Stimulated activated CD4-positive, alpha-beta T cell treated with anti-CD3 and anti-CD28 coated beads, Interleukin-12 subunit alpha, Interleukin-12 subunit beta, amount 100 ng/mL, for 4 hours (primary cell): Measurements from ENCODE around the gene LAD1.
A peak's percentile ranks its signal among the peaks of the same experiment; 100 is the strongest.

Experiments used
- DNase-seq: peaks from one replicate; pipeline ENCODE4 v3.0.0-alpha.2; 2020

LAD1 gene

DNA sequence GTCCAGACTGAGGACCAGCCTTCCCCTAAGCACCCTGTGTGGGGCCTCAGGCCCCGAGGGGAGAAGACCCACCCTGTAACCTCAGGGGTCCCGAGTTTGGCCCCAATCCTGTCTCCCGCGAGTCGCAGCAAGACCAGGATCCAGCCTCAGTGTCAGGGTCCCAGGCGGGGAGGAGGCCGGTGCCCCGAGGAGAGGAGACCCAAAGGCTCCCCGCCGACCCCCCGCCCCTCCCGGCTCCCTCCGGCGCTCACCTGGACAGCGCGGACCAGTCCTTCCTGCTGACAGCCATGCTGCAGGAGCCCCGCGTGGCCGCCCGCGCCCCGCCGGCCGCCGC lies at the start of gene LAD1:
Gene LAD1, minus strand, starts transcription at position 307 of the 334 bp plus-strand sequence. Its CDS starts 18 bp downstream, at position 289.
- no peak for DNase-seq

DNA sequence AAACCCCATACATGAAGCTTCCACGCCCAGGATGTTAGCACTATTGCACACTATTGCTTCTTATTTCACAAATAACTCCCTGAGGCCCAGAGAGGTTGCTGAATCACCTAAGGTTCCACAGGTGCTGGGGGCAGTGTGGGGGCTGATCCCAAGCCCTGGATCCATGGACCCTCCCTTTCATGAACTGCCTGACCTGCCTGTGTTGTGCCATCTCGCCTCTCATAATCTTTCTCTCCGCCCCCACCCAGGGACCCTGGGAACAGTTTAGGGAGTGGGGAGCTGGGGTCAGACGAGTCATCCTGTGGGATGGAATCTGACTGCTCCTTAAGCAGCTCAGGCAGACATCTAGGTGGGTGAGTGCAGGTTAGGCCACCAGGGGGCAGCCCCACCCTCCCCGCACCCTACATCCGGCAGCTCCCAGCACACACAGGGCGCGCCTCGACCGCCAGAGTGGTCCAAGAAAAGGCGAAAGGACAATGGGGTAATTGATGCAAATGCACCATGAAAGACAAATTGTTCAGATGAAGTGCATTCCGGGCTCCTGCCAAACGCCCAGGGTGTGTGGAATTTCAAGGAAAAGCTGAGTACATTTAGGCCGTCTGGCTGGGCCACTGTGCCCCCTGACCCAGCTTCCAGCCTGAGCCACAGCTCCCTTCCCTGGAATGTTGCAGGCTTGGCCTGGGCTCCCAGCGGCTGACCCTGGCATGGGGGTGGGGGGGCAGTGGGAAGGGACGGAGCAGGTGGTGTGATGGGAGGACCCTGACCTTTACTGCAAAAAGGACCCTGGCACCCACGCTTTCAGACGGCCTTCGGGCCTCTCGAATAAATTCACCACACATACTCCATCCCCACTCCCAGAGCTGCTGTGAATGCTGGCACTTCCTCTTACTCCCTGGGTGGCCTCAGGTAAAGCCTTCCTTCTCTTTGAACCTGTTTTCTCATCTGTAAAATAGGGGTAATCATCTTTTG lies 49.1 kb upstream of the LAD1 start:
- peak; percentile 51 for DNase-seq

- DNase-seq: no peak
Observed at GRCh38 chr1:201445310-201445709, 46.2 kb upstream of the LAD1 start.

DNA sequence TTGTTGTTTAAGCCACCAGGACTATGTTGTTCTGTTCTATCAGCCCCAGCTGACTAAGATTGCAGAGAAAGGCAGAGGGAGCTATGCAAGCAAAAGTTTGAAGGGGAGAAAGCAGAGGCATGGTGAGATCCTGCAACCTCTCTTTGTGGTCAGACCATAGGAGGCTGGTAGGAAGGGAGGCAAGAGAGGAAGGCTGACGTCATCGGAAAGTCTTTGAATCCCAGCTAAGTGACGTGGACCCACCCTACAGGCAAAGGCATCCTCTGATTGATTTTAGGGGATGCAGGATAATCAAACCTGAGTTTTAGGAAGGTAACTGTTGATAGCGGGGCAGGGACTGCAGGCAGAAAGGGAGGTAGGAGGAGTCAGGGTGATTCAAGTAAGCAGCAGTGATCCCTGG lies 45.7 kb upstream of the LAD1 start:
- DNase-seq: no peak

- DNase-seq: no peak
Observed at GRCh38 chr1:201443747-201444146, 44.6 kb upstream of the LAD1 start.

DNA sequence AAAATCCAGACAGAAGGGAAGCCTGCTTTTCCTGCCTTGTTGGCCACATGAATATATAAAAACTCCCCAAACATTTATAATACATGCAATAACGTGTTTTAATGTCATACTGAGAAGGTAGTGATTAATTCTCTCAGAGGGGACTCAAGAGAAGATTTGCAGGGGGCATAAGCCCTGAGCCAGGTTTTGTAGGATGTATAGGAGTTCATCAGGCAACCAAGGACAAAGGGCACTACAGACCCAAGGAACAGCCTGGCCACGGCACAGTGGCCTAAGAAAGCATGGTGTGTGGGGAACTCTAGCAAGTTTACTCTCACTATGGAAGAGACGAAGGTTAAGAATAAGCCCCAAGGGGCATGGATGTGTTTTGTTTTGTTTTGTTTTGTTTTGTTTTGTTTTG lies 37.8 kb upstream of the LAD1 start:
- DNase-seq: no peak

GRCh38 chr1:201436393-201436792 lies 37.3 kb upstream of the LAD1 start:
- no peak for DNase-seq

DNA sequence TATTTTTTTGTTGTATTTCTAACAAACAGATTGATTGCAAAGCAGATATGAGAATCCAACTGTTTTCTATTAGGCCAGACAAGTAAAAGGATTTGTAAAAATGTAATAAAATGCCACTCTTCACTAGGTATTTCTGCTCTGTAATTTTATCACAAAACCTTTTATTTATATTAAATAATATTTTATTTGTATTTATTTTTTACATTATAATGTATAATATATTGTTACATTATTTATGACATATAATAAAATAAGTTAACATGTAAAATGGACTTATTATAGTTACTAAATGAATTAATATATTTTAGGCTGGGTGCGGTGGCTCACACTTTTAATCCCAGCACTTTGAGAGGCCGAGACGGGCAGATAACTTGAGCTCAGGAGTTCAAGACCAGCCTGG lies 35.1 kb upstream of the LAD1 start:
- DNase-seq: no peak

GRCh38 chr1:201433609-201434008 lies 34.5 kb upstream of the LAD1 start:
- DNase-seq: no peak

DNA sequence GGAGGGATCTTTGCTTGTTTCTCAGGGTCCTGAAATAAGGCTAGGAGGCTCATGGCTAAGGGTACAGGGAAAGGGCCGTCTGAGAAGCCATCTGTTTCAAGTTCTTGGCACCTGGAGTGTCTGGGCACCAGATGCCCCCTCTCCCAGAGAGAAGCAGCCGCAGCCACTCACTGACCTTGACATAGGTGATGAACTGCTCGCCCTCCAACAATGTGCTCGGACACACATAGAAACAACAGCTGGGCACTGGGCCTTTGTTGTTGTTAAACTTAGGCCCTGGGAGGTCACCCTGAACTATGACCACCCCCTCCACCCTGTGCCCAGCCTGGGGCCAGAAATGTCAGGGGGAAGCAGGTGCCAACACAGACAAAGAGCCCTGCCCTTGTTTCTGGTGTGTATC lies 31.7 kb upstream of the LAD1 start:
- DNase-seq: no peak

GRCh38 chr1:201429736-201430501 lies 30.8 kb upstream of the LAD1 start:
- DNase-seq: no peak

DNA sequence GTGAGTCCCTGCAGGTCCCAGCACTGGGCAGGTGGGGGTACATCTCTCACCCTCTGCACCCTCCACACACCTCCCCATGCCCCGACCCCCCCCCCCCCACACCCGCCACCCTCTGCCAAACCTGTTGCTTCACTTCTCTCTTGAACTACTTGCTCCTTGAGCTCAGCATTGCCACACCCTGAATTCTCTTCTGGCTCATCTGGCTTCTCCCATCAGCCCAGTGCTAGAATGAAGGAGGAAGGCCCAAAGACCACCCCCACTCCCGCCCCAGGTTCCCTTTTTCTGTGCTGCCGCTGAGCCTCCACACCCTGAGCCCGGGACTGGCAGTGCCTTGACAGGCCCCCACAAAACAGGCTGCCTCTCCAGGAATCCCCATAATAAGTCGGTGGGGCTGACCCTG lies 28.8 kb upstream of the LAD1 start:
- DNase-seq: no peak

DNA sequence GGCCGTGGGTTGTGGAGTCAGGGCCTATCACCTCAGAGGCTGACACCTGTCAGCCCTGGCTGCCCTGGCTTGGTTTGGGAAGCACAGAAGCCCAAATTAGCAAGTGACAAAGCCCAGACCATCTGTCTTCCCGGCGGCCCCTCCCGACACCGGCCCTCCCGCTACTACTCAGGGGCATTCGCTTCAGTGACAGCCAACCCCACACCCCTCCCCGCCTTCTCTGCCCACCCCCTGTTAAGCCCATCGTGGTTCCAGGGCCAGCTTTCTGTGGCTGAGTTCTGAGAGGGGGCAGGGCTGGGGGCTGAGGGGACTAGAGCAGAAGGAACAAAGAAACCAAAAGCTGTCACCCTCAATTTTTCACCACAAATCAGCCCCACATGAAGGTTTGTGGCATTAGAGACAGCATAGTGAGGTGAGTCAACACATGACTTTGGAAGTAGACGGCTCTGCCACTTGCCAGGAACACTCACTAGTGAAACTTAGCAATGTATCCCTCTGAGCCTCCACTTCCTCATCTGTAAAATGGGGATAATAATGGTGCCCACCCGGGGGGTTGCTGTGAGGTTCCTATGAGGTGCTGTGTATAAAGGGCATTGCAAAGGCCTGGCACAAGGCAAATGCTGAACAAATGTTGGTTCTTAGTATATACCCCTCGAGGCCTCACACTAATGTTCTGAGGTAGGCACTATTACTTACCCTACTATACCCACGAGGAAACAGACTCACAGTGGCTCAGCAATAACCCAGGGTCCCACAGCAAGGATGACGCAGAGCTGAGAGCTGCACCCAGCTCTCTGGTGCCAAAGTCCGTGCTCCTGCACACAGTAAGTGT lies 27.6 kb upstream of the LAD1 start:
- DNase-seq: no peak

DNA sequence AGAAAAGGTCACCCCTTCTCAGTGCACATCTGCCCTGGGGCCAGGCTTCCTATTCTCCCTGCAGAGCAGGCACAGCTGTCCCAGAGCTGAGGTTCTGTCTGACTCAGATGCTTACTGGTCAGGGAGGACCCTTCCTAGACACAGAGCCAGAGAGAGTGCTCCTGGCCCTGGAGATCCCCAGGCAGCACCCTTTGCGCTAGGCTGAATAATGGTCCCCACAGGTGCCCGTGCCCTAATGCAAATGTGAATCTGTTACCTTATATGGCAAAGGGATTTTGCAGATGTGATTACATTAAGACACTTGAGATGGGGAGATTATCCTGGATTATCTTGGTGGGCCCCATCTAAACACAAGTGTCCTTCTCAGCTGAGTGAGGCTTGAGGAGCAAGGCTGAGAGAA lies 25.0 kb upstream of the LAD1 start:
- no peak for DNase-seq

DNA sequence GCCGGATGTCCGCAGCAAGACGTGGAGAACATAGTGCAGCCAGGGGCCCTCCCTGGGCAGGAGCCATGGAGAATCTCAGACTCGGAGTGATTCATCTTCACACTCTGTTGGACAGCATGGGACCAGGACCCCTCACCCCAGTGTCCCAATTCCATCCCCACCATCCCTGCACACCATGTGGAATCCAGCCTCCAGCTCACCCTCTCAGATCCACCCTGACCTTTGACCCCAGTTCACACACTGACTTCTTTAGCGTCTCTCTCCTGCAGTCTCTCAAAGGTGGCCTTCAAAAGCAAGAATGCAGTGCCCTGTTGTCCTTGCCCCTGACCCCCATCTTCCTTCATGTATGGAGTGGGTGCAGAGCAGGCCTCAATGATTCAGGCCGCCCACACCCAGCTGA lies 24.5 kb upstream of the LAD1 start:
- no peak for DNase-seq

GRCh38 chr1:201422436-201423030 lies 23.4 kb upstream of the LAD1 start:
- DNase-seq: no peak

DNA sequence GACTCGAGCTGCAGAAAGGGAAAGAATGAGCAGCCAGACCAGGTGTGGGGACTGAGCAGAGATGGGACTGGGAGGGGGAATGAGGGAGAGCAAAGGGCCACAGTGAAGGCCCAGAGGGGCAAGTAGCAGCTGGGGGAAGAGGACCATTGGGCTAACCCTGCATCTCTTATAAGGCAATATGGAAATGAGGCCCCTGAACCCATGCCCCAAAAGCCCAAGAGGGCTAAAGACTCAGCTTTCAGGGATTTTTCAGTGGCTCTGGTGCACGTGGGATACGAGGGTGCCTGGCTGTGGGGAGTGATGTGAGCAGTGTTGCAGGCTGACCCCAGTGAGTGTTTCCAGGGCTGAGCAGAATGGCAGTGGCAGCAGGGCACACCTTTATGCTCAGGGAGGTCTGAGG lies 22.9 kb upstream of the LAD1 start:
- no peak for DNase-seq

DNA sequence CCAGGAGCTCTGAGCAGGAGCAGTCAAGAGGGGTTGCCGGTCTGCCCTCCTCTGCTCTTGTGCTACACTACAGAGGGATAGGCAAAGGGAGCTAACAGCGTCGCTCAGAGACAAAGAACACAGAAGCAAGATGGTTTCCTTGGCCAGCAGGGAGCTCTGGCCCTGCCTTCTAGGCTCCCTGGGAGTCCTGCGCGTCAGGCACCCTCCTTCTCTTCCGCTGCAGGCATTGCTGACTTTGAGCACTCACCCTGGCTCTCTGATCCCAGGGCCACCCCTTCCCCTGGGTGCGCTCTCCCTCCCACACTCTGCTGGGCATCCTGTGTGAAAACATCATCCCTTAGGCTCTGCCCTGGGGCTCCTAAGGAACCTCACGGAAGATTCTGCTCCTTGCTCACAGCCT lies 21.9 kb upstream of the LAD1 start:
- DNase-seq: no peak

- DNase-seq: no peak
Observed at GRCh38 chr1:201420608-201421002, 21.5 kb upstream of the LAD1 start.

DNA sequence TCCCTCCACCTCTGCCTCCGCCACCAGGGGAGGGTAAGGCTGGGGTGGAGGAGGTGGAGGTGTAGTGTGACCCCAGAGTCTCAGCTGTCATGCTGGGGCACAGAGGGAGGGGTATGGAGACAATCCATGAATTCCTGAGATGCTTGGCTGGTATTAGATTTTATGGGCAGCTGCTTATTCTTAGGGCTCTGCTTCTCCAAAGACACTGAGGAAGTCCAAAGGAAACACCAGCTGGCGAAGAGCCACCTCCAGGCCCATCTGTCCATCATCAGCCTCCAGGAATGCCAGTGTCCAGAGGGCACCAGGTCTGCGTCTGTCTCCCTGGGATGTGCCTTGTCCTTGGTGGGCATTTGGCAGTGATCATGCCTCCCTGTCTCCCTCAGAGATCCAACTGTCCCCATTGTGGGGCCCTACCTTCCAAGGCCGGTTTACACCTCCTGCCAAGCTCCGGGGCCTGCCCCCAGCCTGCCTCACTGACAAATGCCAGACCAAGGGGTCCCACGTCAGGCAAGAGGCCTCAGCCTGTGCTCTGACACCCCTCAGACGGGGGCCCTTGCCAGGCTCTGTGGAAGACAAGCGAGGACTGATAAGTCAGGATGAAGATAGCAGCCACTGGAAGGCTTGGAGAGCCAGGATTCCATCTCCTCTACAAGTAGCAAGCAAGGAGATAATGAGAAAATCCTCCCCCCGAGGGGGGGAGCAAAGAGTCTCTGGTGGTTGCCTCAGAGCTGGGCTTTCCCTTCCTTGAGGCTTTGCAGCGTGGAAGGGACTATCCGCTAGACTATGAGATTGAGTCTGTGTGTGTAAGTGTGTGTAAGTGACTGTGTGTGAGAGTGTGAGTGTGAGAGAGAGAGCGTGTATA lies 20.9 kb upstream of the LAD1 start:
- no peak for DNase-seq

- no peak for DNase-seq
Observed at GRCh38 chr1:201419256-201419655, 20.1 kb upstream of the LAD1 start.

GRCh38 chr1:201418461-201418860 lies 19.3 kb upstream of the LAD1 start:
- no peak for DNase-seq
